Fibroblast of lung (primary cell): ENCODE results near the gene CHAT.

ENCODE experiments used
- CTCF ChIP-seq, 2 donors: IDR thresholded peaks in 1 of 2; conservative IDR thresholded peaks in 1 of 2; 1 replicate in 1 of 2; 2 replicates in 1 of 2; pipeline ENCODE4 v1.5.1; 2011 to 2012; ENCODE audit warnings: low read length in 2 of 2, control low read depth in 1 of 2, inconsistent platforms in 1 of 2, low read depth in 1 of 2, mild to moderate bottlenecking in 1 of 2
- EZH2 ChIP-seq: IDR thresholded peaks from 2 replicates; pipeline ENCODE4 v1.5.1; 2012; ENCODE audit warnings: low read length, control low read depth, mild to moderate bottlenecking; ENCODE audit errors: missing control alignments

- TF ChIP-seq CTCF (conservative IDR thresholded peaks at IDR 0.05 in 1 of 2, IDR thresholded peaks at IDR 0.05 in 1 of 2; ENCODE audit: low read depth in 1 of 2, low read length in 2 of 2), result no peak
- no peak for TF ChIP-seq EZH2
These were observed 51.1 kb downstream of the CHAT start for GRCh38 chr10:49664842-49665355.
